Activated CD8-positive, alpha-beta memory T cell treated with anti-CD3 and anti-CD28 coated beads, Interleukin-2, amount 10 ng/mL, durations not matched to agents 7 days and 5 days (primary cell): ENCODE results near the gene FAF1. TPM values are rescaled to one million over a fixed set of nuclear protein-coding genes. Genes with fewer than 3 reads are reported as not detected.

Experiments
- ATAC-seq: fragments of 150-1000 bp; cut with Tn5 transposase; one replicate; pipeline ENCODE4 v1.10.0; 2021; ENCODE audit warnings: moderate library complexity
- CTCF ChIA-PET: fragments of 350-600 bp; sonication (Branson Sonifier 250); formaldehyde crosslinking; loops from one replicate; lab custom pipeline; 2021; ENCODE audit warnings: antibody characterized with exemption; lab: Charles Lee
- DNase-seq: peaks from one replicate; pipeline ENCODE4 v3.0.0-alpha.2; 2020
- H3K27ac Mint-ChIP-seq: one replicate; pipeline ENCODE4 v1.8.0; 2021; ENCODE audit warnings: mild to moderate bottlenecking, mixed read lengths
- H3K27me3 Mint-ChIP-seq: one replicate; pipeline ENCODE4 v1.8.0; 2021; ENCODE audit warnings: mixed read lengths
- H3K36me3 Mint-ChIP-seq: one replicate; pipeline ENCODE4 v1.8.0; 2021; ENCODE audit warnings: mild to moderate bottlenecking, mixed read lengths
- H3K4me1 Mint-ChIP-seq: one replicate; pipeline ENCODE4 v1.8.0; 2021; ENCODE audit warnings: mixed read lengths
- H3K4me3 Mint-ChIP-seq: one replicate; pipeline ENCODE4 v1.8.0; 2021; ENCODE audit warnings: mild to moderate bottlenecking, moderate library complexity, mixed read lengths
- H3K9me3 Mint-ChIP-seq: one replicate; pipeline ENCODE4 v1.8.0; 2022; ENCODE audit warnings: low read depth, mixed read lengths
- total RNA-seq, 2 experiments: library from RNA; stranded (reverse); gene quantifications; one replicate each; pipeline ENCODE4 v1.2.3, GENCODE V29; 2021

FAF1 gene
- total RNA-seq, 2 experiments from 2014 or later, result 84.4 to 94.4 TPM

GRCh38 chr1:50976111-50976889 lies 16.2 kb upstream of the FAF1 start:
- CTCF ChIA-PET, result interaction anchor here (1.2 to 3.7 kb wide), 3 partner anchors 7 to 46 kb away, joined by 5 to 23 read pairs (median 10); partner anchors contain the start of genes CDKN2C and FAF1
- Mint-ChIP-seq H3K27ac (peak overlapping the region; percentile 68), H3K4me1 (peaks cover 26% of the 10 kb centered on the region), H3K4me3 (peak overlapping the region; percentile 72), H3K27me3 (peaks cover 54% of the 10 kb centered on the region), H3K9me3 (no peaks in the 10 kb centered on the region), H3K36me3 (peaks cover 28% of the 10 kb centered on the region)
- ATAC-seq (peak; percentile 7), DNase-seq (no peak)

GRCh38 chr1:50975436-50975835 lies 15.4 kb upstream of the FAF1 start:
- CTCF ChIA-PET, result no interaction called here
- Mint-ChIP-seq H3K36me3 (peaks cover 30% of the 10 kb centered on the region), H3K27ac (no peak overlapping the region), H3K27me3 (peaks cover 57% of the 10 kb centered on the region), H3K4me3 (no peak overlapping the region), H3K4me1 (peaks cover 35% of the 10 kb centered on the region), H3K9me3 (no peaks in the 10 kb centered on the region)
- DNase-seq (no peak), ATAC-seq (no peak)

GRCh38 chr1:50974618-50974935 lies 14.5 kb upstream of the FAF1 start:
- Mint-ChIP-seq H3K9me3 (no peaks in the 10 kb centered on the region), H3K4me1 (peaks cover 39% of the 10 kb centered on the region), H3K4me3 (no peak overlapping the region), H3K27me3 (peaks cover 56% of the 10 kb centered on the region), H3K36me3 (peaks cover 33% of the 10 kb centered on the region), H3K27ac (no peak overlapping the region)
- DNase-seq (no peak), ATAC-seq (no peak)
- CTCF ChIA-PET, result no interaction called here

GRCh38 chr1:50973875-50974617 lies 14.0 kb upstream of the FAF1 start:
- ATAC-seq (no peak), DNase-seq (no peak)
- Mint-ChIP-seq H3K27me3 (peaks cover 51% of the 10 kb centered on the region), H3K4me1 (peaks cover 37% of the 10 kb centered on the region), H3K9me3 (no peaks in the 10 kb centered on the region), H3K27ac (no peak overlapping the region), H3K4me3 (no peak overlapping the region), H3K36me3 (peaks cover 33% of the 10 kb centered on the region)
- CTCF ChIA-PET, result interaction anchor here (1.2 kb wide), 1 partner anchor 15 kb away, joined by 3 read pairs; no protein-coding TSS in a partner anchor

- Mint-ChIP-seq H3K27ac (no peak overlapping the region), H3K27me3 (peaks cover 43% of the 10 kb centered on the region), H3K9me3 (no peaks in the 10 kb centered on the region), H3K36me3 (peaks cover 33% of the 10 kb centered on the region), H3K4me3 (no peak overlapping the region), H3K4me1 (peaks cover 29% of the 10 kb centered on the region)
- DNase-seq (no peak), ATAC-seq (no peak)
- CTCF ChIA-PET, result interaction anchor here (1.2 kb wide), 1 partner anchor 14 kb away, joined by 3 read pairs; no protein-coding TSS in a partner anchor
Measured at GRCh38 chr1:50973255-50973654, 13.2 kb upstream of the FAF1 start.

GRCh38 chr1:50972766-50973165 lies 12.7 kb upstream of the FAF1 start:
- Mint-ChIP-seq H3K27ac (no peak overlapping the region), H3K4me1 (peaks cover 31% of the 10 kb centered on the region), H3K36me3 (peaks cover 33% of the 10 kb centered on the region), H3K27me3 (peaks cover 42% of the 10 kb centered on the region), H3K9me3 (no peaks in the 10 kb centered on the region), H3K4me3 (no peak overlapping the region)
- no peak for DNase-seq
- CTCF ChIA-PET, result interaction anchor here (1.2 kb wide), 1 partner anchor 14 kb away, joined by 3 read pairs; no protein-coding TSS in a partner anchor
- no peak for ATAC-seq

- no peak for ATAC-seq
- Mint-ChIP-seq H3K27me3 (peaks cover 45% of the 10 kb centered on the region), H3K9me3 (no peaks in the 10 kb centered on the region), H3K4me3 (peak overlapping the region; percentile 97), H3K36me3 (peaks cover 33% of the 10 kb centered on the region), H3K27ac (no peak overlapping the region), H3K4me1 (peaks cover 35% of the 10 kb centered on the region)
- no peak for DNase-seq
- CTCF ChIA-PET, result interaction anchor here (4.3 kb wide), 2 partner anchors 12 to 42 kb away, joined by 22 to 42 read pairs; partner anchors contain the start of gene FAF1
Measured at GRCh38 chr1:50971748-50972305, 11.8 kb upstream of the FAF1 start.

GRCh38 chr1:50970931-50971582 lies 11.0 kb upstream of the FAF1 start:
- H3K4me1 Mint-ChIP-seq, result peaks cover 27% of the 10 kb centered on the region
- H3K36me3 Mint-ChIP-seq, result peaks cover 32% of the 10 kb centered on the region
- ATAC-seq (no peak), DNase-seq (no peak)
- H3K27me3 Mint-ChIP-seq, result peaks cover 40% of the 10 kb centered on the region
- H3K9me3 Mint-ChIP-seq, result no peaks in the 10 kb centered on the region
- CTCF ChIA-PET, result interaction anchor here (4.3 kb wide), 2 partner anchors 11 to 41 kb away, joined by 22 to 42 read pairs; partner anchors contain the start of gene FAF1
- peak overlapping the region; percentile 97 for H3K4me3 Mint-ChIP-seq
- H3K27ac Mint-ChIP-seq, result peak overlapping the region; percentile 35

- Mint-ChIP-seq H3K9me3 (no peaks in the 10 kb centered on the region), H3K36me3 (peaks cover 31% of the 10 kb centered on the region), H3K27me3 (peaks cover 41% of the 10 kb centered on the region), H3K4me1 (peaks cover 26% of the 10 kb centered on the region), H3K4me3 (peak overlapping the region; percentile 97), H3K27ac (peak overlapping the region; percentile 90)
- ATAC-seq (no peak), DNase-seq (no peak)
- CTCF ChIA-PET, result interaction anchor here (2.7 to 4.3 kb wide), 4 partner anchors 7 to 265 kb away, joined by 6 to 42 read pairs (median 22); partner anchors contain the start of genes FAF1 and RNF11
Measured at GRCh38 chr1:50970509-50970887, 10.4 kb upstream of the FAF1 start.

GRCh38 chr1:50969611-50970508 lies 9.8 kb upstream of the FAF1 start, which contains the start of gene CDKN2C:
CDKN2C (plus strand) TSS chr1:50970245; CDS start chr1:50970369, 124 bp downstream.
- DNase-seq (peak; percentile 79), ATAC-seq (peak; percentile 31)
- peak within 1 kb of the TSS; percentile 97 for H3K27ac Mint-ChIP-seq
- peaks cover 26% of the 10 kb centered on the region for H3K4me1 Mint-ChIP-seq
- CTCF ChIA-PET, result interaction anchor here (0.8 to 4.3 kb wide), 6 partner anchors 8 to 266 kb away, joined by 3 to 42 read pairs (median 14); partner anchors contain the start of genes FAF1 and RNF11
- no peaks in the 10 kb centered on the region for H3K9me3 Mint-ChIP-seq
- peak within 1 kb of the TSS; percentile 97 for H3K4me3 Mint-ChIP-seq
- H3K27me3 Mint-ChIP-seq, result peaks cover 41% of the 10 kb centered on the region
- peaks cover 27% of the 10 kb centered on the region for H3K36me3 Mint-ChIP-seq

GRCh38 chr1:50968821-50969610 lies 8.9 kb upstream of the FAF1 start:
- peak overlapping the region; percentile 97 for H3K4me3 Mint-ChIP-seq
- peaks cover 18% of the 10 kb centered on the region for H3K36me3 Mint-ChIP-seq
- H3K27ac Mint-ChIP-seq, result peak overlapping the region; percentile 97
- H3K9me3 Mint-ChIP-seq, result no peaks in the 10 kb centered on the region
- H3K4me1 Mint-ChIP-seq, result peaks cover 24% of the 10 kb centered on the region
- DNase-seq, result peak; percentile 70
- CTCF ChIA-PET, result interaction anchor here (0.8 to 4.3 kb wide), 9 partner anchors 9 to 328 kb away, joined by 3 to 42 read pairs (median 4); partner anchors contain the start of genes FAF1 and RNF11
- peaks cover 37% of the 10 kb centered on the region for H3K27me3 Mint-ChIP-seq
- ATAC-seq, result peak; percentile 35
